GM23338 (cell line): ENCODE results near the gene VTA1.
"Not testable (repeated sequence)": the region's sequence is repeated elsewhere in the genome, so short reads cannot be mapped to it uniquely, and the experiment has no call there.

ENCODE experiments used
- REST ChIP-seq: IDR thresholded peaks from one replicate; pipeline ENCODE4 v1.6.1; 2018; ENCODE audit warnings: antibody characterized with exemption; ENCODE audit not compliant: unreplicated experiment
- ZNF114 ChIP-seq: fragments of 250-450 bp; sonication (Bioruptor Pico); IDR thresholded peaks from 2 replicates; pipeline ENCODE4 v1.5.0; 2020; ENCODE audit warnings: mild to moderate bottlenecking, moderate library complexity
- TF ChIP-seq, protein P1 (sequence below), 2 experiments: fragments of 200-600 bp in 1 of 2; sonication (generic) in 1 of 2; conservative IDR thresholded peaks; 2 replicates each; pipeline versions ENCODE4 v1.5.1 to v1.6.1; 2016 to 2017; ENCODE audit warnings: antibody characterized with exemption in 2 of 2, low read depth in 2 of 2, mild to moderate bottlenecking in 2 of 2, moderate library complexity in 1 of 2

- not testable (repeated sequence) for TF ChIP-seq ZNF114 (CRISPR knock-in tag); REST
- TF ChIP-seq, protein P1, sequence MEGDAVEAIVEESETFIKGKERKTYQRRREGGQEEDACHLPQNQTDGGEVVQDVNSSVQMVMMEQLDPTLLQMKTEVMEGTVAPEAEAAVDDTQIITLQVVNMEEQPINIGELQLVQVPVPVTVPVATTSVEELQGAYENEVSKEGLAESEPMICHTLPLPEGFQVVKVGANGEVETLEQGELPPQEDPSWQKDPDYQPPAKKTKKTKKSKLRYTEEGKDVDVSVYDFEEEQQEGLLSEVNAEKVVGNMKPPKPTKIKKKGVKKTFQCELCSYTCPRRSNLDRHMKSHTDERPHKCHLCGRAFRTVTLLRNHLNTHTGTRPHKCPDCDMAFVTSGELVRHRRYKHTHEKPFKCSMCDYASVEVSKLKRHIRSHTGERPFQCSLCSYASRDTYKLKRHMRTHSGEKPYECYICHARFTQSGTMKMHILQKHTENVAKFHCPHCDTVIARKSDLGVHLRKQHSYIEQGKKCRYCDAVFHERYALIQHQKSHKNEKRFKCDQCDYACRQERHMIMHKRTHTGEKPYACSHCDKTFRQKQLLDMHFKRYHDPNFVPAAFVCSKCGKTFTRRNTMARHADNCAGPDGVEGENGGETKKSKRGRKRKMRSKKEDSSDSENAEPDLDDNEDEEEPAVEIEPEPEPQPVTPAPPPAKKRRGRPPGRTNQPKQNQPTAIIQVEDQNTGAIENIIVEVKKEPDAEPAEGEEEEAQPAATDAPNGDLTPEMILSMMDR (conservative IDR thresholded peaks at IDR 0.05; ENCODE audit: low read depth in 2 of 2), result not testable (repeated sequence)
These were observed 42.2 kb upstream of the VTA1 start for GRCh38 chr6:142104820-142105219.
